NCI-H1092 treated with DMSO at 0.1 percent for 48 hours (cell line): ENCODE measurements around the gene KRT78.
A peak's percentile ranks its signal among the peaks of the same experiment; 100 is the strongest.

Experiments
- DNase-seq: peaks from one replicate; lab custom pipeline; 2025; lab: John Stamatoyannopoulos, UW

KRT78 gene

DNA sequence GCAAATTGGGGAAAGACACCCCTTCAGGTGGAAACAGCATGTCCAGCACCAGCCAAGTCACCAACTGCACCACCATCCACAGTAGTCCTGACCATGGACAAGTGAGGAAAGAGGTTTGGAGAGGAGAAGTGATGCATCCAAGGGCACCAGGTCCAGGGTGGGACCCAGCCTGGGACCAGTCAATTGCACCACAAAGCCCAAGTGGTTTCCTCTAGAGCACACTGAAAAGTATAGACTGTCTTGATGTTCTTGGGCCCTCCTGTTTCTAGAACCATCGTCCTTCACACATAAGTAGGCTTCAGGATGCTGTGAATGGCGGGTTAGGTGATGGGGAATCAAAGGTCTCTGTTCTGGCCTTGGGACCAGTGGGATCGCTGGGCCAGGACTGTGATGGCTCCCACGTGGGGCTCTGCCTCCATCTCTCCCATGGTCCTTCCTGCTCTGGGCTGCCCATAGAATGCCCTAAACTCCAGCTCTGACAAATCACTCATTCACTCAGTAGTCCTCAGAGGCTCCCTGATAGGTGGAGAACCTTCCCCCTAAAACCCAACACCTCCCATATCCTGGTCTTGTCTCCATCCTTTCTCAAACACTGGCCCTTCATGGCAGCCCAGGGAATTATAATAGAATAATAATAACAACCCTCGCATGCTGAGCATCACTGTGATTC lies 23.9 kb downstream of the KRT78 start:
- no peak for DNase-seq

DNA sequence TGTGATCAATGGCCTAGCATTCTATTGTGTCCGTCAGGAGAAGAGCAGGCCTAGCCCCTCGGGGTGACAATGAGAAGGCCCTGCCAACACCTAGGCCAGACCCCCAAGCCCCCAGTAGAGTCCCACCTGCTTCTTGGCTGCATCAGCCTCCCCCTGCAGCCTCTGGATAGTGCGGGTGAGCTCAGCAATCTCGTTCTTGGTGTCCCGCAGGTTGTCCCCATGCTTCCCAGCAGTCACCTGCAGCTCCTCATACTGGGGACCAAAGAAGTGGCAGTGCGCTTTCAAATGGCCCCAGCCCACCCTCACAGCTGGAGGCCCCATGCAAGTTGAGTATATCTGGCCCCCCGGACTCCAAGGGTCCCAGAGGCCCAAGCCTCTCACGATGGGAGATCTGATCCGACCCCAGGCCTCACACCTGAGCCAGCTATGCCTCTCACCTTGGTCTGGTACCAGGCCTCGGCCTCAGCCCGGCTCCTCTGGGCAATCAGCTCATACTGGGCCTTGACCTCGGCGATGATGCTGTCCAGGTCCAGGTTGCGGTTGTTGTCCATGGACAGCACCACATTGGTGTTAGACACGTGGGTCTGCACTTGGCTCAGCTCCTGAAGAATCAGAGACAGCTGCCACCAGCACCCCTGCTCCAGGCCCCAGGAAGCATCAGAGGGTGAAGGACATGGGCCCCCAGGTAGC lies 24.9 kb downstream of the KRT78 start:
- DNase-seq = no peak

DNA sequence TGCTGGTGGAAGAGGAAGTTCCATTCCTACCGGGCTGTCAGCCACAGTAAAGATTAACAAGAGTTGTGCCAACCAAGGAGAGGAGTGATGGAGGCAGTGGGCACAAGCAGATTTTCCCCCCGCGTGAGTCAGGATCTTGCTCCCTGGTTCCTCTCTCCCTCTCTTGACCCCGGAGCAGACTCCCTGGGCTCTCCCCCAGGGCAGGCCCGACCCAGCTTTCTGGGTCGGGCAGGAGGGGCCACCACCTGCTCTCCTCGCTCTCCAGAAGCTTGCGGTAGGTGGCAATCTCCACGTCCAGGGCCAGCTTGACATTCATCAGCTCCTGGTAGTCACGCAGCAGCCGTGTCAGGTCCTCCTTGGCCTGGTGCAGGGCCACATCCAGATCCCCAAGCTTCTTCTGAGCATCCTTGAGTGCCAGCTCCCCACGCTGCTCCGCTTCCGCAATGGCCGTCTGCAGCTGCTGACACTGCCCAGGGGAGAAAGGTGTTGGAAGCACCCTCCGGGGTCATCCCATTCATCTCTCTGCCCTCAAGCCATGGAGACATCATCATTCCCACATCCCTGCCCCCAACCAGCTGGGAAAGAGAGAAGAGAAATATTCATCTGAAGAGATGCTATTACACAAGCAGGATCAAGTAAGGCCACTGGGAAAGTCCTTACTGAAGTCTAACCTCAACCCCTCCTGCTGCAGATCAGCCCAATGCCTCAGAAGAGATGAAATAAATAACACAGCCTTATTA lies 25.9 kb downstream of the KRT78 start:
- no peak for DNase-seq

DNA sequence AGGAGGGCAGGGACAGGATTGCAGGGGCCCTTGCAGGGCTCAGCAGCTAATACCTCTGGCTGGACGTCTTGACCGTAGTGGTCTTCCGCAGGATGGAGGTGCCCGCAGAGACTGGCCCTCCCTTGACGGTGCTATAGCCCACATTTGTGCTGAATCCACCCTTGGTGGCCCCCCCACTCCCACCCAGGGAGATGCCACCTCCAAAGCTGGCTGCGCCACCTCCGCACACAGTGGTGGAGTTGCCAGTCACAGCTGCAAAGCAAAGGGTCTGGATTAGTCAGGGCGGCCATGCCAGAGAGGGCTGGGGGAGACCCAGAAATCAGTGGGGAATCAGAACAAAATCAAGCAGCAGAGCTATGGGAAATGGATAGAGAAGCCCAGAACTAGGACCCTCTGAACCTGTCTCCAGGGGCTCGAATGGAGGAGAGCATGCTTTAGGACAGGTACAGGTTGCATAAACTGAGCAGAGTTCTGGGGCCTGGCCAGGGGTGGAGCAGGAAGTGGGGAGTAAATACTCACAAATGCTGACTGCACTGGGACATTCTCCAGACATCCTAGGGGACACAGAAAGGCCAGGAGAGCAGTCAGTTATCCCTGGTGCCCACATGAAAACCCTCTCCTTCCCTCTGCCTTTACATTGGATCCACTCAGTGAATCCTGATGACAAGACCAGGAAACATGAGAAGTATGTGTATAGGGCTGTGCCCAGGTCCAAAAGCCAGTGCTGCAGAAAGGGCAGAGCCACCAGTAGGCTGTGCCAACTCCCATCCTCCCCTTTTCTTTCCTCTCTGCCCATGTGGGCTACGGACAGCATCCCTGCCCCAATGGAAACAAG lies 26.8 kb downstream of the KRT78 start:
- no peak for DNase-seq

DNA sequence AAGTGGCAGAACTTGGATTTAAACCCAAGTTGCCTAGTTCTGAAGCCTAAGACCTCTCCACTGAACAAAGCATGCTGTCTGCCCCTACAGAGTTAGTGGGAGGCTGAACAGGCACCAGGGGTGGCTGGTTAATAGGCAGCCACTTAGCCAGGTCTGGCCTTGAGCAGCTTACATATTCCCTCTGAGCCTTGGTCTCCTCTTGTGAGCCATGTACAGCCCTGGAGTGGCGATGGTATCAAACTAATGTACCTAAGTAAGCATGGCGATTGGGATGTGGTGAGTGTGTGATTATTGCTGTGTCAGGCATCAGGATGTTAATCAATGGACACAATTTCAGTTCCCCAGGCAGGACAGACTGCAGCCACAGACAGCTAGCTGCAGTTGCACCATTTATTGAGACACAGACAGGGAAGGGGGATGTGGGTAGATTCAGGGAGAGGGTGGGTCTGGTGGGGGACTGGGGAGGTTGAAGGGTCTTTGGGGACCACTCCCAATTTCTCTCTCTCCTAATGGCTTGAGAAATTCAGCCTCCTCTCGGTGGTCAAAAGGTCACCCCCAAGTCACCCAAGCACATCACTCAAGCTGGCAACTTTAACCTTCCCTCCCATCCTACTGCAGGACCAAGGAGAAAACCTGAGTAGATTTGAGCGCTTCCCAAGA lies 27.6 kb downstream of the KRT78 start:
- no peak for DNase-seq

DNA sequence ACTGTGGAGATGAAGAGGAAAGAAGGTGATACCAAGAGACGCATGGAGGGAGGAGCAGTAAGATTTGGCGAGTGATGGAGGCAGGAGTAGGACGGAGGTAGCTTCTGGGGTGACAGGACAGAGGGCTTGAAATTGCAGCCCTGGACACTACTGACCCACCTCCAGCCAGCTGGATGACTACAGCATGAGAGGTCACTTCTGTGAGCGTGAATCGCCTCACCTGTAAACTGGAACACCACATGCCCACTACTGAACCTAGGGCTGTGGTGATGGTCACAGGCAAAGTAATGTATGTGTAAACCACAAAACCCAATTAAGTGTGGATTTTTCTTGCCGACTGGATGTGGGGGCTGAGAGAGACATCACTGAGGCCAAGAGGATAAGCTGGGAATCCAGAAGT lies 28.3 kb downstream of the KRT78 start:
- no peak for DNase-seq

DNA sequence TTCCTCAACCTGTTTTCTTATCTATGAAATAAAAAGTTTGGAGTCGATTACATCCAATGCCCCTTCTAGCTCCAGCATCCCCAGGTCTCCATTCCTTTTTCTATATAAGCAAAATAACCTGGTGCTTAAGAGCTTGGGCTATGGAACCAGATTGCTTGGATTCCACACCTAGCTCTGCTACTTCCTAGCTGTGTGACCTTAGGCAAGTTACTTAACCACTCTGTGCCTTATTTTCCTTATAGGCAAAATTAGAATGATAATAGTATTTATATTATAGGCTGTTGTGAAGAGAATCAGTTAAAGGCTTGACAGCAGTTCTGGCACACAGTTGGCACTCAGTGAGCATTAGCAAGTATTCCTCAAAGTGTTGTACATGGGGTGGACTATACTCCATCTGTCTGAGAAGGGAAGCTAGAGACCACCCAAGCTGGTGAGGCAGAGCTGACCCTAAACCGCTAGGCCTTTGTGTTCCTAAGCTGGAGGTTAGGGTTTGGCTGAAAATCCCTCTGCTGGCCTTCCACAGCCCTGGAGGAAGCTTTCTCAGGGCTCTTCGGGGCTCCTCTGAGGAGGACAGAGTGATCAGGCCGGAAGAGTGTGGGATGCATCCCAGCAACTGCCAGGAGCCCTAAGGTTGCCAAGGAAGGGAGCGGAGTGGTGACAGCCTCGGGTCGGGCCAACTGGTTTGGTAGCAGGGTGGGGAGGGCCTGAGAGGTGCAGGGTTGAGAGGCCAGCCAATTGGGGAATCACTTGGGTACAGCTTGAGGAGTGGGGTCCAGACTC lies 28.9 kb downstream of the KRT78 start:
- DNase-seq = no peak

DNA sequence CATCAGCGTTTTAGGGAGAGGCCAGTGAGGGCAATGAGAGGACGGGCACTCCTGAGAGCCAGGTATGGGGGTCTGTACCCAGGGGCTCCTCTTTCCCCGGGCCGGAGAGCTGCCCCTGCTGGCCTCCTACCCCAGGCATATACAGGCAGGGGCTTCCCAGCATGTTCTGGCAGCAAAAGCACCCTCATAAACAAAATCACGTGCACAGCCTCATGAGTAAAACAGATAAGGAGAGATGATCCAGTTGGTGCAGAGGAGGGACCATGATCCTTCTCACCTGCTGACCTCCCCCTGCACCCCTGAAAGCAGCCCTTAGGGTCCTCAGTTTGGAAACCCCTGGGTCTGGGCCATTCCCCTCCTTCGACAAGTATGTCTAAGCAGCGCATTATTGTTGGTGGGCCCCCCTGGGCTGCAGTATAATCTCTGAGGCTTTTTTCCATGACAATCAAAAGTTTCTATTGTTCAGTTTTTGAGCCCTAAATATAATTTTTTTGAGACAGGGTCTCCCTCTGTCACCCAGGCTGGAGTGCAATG lies 29.8 kb downstream of the KRT78 start:
- DNase-seq = no peak

DNA sequence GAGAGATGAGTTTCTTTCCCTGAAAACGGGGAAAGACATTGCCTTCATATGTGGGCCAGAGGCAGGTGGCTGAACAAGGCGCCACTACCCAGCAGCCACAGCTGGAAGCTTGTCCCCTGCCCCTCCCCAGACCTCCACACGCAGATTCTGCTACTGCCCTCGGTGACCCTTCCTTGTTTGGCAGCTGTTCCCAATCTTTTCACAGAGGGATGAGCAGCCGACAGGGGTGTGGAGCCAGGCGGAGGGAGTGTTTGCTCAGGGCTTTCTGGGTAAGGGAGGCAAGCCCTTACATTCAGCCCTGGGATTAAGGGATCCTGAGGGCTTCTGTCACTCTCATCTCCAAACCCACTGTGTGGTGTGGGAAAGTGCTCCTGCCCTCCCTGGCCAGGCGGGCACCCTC lies 30.4 kb downstream of the KRT78 start:
- DNase-seq = peak; percentile 44

DNA sequence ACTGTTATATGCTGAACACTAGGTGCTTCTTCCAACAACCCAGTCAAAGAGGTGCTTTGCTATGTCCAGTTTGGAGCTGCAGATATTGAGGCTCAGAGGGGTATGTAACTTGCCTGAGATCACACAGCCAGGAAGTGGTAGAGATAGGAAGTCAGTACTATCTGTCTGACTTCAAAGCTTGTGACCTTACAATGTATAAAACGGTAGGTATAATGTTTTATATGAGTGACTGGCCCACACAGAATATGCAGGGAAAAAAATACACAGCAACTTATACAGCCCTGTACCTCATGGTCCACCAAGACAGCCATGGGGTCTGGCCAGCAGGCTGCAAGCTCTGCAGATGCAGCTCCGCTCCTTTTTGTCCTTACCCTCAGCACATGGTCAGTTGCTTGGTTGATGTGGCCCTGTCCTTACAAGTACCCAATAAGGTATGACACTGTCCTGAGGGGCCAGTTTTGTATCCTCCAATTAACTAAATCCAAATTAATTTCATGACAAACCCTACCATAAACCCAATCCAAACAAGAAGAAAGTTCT lies 31.0 kb downstream of the KRT78 start:
- DNase-seq = no peak

DNA sequence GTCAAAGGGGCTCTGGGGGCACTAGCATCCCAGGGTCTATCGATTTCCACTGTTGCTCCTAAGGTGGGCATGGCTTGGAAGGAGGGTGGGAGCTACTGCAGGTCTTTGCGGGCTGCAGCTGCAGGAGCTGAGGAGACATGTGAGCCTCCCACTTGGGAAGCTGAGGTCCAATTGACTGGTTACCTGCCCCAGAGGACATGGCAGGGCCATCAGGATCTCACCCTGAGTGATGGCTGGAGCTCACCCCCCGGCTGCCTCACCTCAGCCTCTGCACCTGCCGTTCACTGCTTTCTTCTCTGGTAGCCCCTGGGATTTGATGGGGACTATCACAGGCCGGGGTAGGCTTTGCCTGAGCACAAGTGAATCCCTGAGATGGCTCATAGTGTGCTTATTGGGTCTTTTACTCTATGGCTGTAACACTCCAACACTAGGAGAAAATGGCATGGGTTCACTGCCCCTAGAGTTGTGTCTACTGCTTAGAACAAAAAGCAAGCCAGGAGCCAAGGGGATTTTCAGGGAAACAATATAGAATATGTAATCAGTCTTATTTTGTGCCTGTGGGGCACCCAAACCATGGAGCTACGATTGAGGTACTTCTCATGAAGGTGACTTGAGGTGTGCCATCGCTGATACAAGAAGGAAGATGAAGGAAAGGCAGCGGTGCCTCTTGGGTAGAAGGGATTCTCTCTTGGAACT lies 31.6 kb downstream of the KRT78 start:
- DNase-seq = no peak

DNA sequence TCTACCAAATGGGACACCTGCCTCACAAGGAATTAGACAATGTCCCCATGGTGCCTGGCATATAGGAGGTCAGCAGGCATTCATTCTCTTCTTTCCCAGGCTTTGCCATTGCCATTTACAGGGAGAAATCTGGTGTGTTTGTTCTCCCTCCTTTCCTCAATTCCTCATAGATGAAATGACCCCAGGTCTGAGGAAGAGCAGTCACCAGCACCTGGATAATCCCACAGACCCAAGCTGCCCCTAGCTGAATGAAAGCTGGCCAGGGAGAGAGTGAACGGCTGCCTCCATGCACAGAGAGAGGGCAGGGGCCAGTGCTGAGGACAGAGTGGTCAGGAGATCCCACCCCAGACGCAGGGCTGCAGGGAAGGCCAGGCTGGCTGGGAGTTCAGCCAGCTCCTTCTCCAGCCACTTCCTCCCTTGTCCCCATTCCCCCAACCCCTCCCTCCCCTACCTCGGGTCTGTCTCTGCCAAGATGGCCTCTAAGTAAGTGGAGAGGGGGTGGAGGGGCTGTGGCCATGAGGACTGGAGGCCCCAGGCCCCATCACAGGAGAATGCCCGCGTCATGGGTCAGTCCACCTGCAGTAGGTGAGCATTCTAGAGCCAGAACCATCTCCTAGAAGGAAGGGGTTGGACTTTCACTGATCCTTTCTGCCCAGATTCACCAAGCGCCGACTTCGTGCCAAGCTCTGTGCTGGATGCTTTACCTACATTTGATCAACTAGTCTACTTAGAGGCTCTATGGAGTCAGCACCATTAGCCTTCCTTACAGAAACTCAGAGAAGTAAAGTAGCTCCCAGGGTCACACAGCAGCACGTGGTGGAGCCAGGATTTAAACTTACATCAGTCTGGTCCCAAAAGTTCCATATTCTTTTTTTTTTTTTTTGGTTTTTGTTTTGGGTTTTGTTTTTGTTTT lies 32.9 kb downstream of the KRT78 start:
- DNase-seq = no peak

DNA sequence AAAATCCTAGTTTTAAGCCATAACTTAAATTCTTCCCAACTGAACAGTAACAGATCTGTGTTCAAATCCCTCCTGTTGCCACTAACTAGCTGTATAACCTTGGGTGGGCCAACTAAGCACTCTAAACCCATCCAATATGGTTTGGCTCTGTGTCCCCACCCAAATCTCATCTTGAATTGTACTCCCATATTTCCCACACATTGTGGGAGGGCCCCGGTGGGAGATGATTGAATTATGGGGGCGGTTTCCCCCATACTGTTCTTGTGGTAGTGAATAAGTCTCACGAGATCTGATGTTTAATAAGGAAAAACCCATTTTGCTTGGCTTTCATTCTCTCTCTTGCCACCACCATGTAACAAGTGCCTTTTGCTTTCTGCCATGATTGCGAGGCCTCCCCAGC lies 33.6 kb downstream of the KRT78 start:
- DNase-seq = no peak

DNA sequence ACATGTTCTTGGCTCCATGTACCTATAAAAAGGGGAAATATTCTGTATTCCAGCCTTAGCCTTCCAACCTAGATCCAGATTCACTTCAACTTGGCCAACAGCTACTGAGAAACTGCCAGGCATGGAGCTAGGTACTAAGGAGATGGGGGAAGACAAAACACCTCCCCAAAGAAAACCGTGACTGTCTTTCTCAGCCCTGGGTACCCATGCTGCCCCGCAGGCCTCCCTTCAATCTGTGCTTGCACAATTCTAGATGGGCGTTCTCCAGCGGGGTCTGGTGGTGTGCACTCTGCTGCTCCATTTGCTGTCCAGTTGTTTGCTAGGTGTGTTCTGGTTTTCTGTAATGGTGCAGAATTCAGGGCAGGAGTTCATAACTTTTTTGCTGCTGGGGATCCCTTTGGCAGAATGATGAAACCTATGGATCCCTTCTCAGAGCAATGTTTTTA lies 34.1 kb downstream of the KRT78 start:
- DNase-seq = no peak

DNA sequence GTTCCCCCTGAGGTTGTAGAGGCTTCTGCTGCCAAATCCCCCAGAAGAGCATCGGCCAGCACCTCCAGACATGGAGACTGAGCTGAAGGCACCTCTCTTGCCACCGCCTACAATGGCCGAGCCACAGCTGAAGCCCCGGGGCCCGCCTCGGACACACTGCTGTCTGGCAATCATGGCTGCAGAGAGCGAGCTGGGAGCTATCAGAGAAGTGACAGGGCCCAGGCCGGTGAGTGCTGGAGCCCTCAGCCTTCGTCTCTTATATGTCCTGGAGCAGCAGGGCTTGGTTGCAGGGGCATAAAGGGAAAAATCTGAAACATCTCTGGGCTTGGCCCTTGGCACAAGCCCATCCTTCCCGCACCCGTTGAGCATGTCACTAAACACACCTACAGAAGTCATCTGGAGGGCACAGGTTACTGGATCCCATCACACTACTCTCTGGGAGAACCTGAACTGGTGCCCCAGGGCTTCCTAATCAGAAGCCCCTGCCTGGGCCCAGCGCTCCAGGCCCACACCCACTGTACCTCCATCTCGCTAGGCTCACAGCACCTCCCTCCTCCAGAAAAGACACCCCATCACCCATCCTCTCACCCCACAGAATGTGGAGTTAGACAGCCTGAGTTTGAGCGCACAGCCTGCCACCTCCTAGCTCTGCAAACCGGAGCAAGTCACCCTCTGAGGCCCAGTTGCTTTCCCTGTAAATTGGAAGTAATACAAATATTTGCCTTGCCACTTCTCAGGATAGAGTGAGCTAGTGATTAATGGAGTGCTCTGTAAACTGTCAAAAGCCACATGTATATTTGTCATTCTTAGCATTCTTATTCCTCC lies 34.7 kb downstream of the KRT78 start, which contains the start of gene KRT4:
Gene KRT4 (minus strand): TSS at position 232 of the 825 bp plus-strand sequence. CDS start 58 bp downstream, at position 174.
- DNase-seq = peak; percentile 13

DNA sequence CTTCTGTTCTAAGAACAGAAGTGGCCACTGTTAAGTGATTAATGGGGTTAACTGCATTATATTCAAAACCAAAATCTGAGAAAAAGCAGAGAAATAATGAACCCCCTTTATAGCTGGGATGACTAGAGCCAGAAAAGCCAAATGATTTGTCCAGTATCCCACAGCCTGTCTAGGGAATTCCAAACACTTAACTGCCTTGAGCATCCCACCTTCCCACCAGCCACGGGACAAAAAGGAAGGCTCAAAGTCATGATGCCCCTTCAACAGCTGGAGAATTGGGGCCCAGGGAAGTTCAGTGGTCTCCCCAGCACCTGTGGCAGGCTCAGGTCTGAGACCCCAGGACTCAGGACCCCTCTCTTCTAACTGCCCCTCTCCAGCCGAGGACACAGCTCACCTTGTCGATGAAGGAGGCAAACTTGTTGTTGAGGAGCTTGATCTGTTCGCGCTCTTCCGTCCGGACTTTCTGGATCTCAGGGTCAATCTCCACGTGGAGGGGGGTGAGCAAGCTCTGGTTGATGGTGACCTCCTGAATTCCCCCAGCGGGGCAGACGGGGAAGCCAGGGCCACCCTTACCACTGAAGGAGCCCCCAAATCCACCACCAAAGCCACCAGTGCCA lies 35.5 kb downstream of the KRT78 start:
- DNase-seq = no peak

DNA sequence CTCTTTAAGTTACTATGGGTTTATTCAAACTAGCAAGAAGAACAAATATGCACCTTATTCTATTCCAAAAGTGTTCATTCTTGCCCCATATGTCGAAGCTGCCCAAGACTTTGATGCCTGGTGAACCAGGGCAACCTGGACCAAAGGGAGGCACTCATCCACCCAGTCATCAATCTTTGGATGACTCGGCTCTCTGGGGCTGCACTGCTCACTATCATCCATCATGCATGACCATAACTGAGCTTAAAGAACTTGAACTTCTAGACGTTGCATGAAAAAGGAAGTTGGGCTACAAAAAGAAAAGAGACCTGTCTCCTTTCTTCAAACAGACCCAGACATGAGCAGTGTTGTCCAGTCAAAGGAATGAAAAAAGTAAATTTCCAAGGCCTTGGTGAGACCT lies 36.0 kb downstream of the KRT78 start:
- DNase-seq = no peak
